HG03432 (cell line): ENCODE measurements around the gene DIS3L2.
"Not testable (repeated sequence)": the region's sequence is repeated elsewhere in the genome, so short reads cannot be mapped to it uniquely, and the experiment has no call there.

ENCODE experiments used
- ATAC-seq: cut with Tn5 transposase; IDR thresholded peaks from one replicate; pipeline ENCODE4 v1.9.1; 2021; ENCODE audit warnings: mild to moderate bottlenecking, moderate library complexity; ENCODE audit not compliant: unreplicated experiment

The DIS3L2 gene

GRCh38 chr2:231928481-231928880 lies 33.0 kb upstream of the DIS3L2 start:
- ATAC-seq = no peak

DNA sequence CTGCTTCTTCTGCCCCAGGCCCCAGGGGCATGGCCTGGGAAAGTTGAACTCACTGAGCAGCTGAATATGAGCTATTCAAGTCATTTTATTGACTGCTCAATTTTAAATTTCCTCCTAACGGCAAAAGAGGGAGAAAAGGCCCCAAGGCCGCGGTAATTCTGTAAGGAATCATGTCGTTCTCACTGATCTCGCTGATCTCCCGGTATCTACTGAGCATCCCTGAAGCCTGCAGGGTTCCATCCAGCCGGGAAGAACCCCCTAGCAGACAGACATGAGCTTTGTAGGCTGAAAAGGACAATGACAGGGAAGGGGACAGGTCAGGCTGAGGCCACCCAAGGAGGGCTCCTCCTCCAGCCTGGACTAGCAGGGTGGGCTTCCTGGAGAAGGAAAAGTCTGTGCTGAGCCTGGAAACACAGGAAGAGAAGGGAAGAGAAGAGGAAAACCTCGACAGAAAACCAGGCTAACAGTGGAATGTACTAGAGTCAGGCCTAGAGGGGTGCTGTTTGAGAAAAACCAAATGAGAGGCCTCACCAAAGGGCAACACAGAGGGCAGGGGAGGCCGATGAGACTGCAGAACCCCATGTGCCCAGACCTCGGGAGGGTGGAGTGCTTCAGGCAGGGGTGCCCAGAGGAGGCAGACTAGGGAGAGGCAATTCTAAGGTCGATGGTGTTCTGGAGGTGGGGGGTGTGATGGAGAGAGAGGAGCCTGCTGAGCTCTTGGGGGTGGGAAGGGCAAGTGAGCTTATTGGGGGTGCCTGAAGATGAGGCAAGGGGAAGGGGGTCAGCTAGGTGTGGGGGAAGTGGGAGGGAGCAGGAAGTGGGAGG lies 32.4 kb upstream of the DIS3L2 start:
- no peak for ATAC-seq

DNA sequence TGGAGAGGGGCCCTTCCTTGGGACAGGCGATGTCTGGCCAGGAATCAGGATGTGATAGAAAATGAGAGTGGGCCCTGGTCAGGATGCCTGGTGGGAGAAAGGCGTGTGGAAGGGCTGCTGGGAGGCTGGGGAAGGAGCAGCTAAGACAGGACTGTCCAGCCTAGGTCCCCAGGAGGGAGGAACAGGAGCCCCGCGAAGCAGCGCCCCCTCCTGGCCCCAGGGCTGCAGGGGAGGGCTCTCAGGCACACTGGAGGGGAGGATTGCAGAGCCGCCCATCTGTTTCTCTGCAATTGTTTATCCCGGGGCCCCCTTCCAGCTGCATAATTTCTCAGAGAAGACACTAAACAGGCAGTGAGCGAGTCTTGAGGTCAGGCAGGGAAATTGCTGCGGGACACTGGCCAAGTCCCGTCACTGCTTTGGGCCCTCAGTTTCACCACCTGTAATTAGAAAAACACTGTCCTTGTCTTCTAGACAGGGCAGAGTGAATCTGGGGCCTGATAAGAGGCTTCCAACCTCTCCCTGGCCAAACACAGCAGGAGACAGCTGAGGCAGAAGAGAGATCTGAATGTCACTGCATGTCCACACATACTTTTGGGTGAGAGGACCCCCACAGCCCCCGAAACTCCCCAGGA lies 31.4 kb upstream of the DIS3L2 start:
- no peak for ATAC-seq

DNA sequence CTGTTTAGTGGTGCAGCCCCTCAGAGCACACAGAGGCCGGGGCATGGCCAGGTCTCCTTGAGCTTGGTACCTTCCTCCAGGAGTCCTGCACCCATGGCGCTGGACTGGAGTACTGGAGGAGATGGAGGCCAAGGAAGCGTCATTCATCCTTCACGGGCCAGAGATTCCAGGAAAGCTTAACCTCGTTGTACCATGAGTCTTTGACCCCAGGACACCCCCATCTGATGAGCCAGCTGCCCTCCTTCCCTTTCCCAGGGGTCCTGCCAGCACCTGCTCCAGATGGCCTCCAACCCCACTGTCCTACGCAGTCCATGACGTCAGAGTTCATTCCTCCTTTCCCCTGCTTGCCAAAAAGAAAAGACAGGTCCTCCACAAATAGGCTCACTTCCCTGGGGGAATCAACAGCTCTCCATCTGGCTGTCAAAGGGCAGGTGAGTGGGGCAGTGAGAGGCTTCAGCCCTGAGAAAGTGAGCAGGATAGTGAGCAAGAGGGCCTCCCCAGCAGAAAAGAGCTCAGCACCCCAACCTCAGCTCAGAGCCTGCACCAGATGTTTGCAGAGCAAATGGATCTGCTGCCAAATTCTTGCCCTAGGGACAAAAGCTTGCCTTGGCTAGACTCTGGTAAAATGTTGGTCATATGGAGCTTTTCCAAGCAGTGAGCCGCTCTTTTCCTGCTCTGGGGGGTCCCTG lies 30.8 kb upstream of the DIS3L2 start:
- ATAC-seq = no peak

DNA sequence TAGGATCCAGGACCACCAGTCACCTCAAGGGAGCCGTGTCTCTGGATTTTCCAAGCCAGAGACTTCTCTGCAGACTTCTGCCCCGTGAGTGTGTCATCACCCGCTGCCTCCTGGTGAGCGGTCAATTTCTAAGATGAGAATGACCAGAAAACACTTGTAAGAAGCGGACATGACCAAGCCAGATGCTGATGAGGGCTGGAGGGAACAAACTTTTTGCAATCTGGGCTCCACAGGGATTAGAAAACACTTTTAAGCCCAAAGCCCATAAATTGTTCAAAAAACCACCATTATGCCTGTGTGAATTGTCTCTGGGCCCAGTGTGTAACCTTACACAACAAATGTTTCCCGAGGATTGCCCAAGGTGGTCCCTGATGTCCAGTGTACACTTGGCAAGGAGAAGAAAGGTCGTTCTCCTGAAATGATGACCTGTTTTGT lies 30.0 kb upstream of the DIS3L2 start:
- ATAC-seq = no peak

DNA sequence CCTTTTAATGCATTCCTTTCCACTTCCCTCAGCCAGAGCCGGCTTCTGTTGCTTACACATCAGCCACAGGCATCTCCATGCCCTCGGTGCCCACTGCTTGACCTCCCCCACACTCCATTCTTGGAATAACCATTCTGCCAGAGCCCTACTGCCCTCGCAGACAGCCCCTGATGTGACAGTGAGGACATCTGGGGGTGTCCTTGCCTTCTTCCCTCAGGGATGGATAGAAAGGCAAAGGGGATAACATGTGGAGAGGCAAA lies 28.9 kb upstream of the DIS3L2 start:
- no peak for ATAC-seq

DNA sequence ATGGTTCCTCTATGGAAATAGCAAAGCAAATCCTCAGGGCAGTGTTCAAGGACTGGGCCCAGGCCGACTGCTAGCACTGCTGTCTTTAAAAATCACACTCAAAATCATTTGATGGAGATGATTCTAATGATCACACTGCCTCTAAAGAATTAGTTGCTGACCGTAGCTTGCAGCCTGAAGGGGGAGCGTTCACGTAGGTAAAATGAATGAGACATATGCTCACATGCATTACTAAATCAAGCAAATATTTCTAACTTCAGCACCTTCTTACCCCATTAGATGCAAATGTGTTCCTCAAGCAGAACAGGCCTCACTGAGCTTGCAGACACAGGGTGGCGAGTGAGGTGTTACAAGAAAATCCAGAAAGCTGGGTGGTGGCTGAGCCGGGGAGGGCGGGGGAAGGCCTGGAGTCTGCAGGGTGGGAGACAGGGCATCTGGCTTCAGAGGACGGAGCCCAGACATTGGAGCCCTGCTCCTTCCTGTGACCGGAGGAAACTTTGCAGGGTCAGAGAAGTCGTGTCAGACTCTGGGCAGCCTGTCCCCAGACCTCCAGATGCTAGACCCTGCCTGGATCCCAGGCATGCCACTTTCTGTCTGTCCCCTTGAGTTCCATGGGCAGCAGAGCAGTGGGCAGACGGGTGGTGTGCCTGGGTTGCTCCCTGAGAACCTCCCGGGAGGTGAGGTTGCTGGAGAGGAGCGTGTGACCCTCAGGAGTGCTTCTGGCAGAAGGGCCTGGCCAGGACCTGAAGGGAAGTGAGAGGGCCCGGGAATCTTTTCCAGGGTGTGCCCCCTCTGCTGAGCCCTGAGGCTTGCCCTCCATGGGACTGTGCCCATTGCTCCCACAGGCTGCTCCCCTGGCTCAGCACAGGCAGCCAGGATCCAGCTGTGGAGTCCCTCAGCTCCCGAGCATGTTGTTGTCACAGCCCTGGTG lies 28.3 kb upstream of the DIS3L2 start:
- no peak for ATAC-seq

DNA sequence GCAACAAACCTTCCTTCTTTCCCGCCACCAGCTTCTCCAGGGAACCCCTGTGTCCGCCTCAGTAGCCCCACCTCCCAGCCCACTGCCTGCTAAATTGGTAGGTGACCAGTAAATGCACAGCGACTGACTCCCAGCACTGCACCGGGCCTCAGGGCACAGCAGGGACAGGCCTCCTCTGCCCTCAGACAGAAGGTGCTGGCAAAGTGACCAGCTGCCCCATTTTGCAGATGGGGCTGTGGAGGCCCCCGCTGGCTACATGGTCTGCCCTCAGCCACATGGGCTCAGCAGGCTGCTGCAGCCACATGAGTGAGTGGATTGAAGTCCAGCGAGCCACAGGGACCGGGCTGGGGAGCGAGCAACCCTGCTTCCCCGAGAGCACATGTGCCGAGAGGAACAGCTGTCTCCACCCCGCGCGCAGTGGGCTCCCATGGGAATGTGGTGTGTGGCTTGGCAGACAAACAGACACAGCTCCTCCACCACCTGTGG lies 27.6 kb upstream of the DIS3L2 start:
- no peak for ATAC-seq

DNA sequence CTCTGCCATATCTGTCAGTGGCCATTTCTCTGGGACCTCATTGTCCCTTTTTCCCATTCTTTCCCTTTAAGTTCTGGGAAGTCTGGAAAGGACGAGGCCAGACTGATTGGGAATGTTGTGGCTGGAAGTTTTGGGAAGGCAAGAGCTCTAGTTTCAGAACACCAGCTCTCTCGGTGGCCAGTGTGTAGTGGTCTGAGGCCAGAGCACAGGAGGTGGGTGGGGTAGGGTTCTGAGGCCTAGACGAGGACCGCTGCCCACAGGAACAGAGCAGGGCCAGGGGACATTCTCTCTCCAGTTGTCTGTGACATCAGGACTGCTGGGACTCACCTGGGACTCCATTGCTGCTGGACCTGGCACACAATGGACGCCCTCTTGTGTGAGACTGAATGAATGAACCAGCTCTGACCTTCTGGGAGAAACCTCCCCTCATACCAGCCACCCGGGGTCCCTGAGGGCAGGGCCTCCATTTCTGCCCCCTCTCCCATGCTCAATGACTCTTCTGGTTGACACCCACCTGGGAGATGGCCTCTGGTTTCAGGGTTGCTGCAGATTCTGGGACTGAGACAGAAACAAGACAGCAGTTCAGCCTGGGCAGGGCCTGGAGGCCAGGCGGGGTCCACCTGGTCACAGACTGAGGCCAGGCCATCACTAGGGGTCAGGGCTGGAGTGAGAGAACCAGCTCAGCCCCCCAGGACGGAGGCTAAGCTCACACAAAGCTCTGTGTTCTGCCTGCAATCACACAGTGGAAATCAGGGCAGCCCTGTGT lies 26.9 kb upstream of the DIS3L2 start:
- no peak for ATAC-seq

DNA sequence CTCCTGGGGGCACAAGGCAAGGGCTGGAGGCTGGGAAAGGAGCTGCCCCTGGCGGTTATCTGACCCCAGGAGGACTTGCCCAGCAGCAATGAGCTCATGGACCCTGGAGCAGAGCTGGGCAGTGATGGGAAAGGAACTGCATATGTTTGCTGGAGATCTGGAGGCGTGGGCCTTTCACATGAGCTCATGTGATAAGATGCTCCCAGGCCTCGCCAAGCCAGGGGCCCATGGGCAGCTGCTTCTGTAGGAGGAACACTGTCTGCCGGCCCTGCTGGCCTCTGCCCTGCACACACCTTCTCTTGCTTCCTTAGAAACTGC lies 26.3 kb upstream of the DIS3L2 start:
- ATAC-seq = no peak

DNA sequence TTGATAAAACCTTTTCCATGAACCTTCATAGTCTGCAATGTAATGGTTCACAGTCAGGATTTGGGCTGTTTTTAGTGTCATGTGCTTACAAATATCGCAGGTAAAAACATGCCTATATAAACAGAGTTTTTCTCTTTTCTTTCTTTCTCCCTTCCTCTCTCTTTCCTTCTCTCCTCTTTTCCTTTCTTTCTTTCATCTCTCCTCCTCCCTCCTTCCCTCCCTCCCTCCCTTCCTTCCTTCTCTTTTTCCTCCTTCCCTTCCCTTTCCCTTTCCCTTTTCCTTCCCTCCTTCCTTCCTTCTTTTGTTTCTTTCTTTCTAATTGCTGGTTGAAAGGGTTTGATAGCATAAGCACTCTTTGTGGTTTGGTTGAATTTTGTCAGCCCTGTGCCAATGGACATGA lies 25.7 kb upstream of the DIS3L2 start:
- ATAC-seq = no peak

- ATAC-seq = no peak
Observed at GRCh38 chr2:231936491-231936890, 25.0 kb upstream of the DIS3L2 start.

GRCh38 chr2:231937057-231937456 lies 24.5 kb upstream of the DIS3L2 start:
- ATAC-seq = no peak

DNA sequence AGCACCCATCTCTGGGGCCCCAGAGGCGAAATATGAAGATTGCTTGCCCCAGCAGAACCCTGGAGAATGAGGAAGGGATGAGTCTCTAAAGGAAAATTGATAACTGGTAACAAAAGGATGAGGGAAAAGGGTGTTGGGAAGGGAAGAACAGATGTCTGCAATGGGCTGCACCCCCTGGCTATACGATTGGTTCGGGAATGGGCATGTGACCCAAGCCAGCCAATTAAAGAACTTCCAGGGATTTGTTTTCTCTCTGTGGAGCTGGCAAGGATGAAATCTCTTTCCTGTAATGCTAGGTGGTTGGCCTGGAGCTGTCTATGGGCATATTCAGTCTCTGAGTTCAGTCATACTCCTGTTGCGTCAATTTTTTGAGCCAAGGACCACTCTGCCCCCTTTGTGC lies 22.5 kb upstream of the DIS3L2 start:
- no peak for ATAC-seq

- no peak for ATAC-seq
Observed at GRCh38 chr2:231940795-231941194, 20.7 kb upstream of the DIS3L2 start.

DNA sequence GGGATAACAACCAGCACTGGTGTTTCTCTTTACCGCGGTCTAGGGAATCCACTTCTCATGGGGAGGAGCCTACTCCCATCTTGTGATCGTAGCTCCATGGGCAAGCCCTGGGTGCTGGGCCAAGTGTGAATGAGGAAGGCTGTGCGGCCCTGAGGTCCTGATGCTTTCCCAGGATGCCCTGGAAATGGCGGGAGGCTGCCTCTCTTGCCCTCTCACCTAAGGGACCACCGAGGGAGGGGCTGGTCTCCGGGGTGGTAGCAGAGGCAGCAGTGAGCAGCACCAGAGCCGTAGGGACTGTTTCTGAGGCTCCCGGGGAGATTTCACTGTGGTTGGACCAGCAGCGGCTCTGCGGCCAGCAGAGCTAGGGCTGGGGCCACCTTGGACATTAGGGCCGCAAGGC lies 19.8 kb upstream of the DIS3L2 start:
- no peak for ATAC-seq

DNA sequence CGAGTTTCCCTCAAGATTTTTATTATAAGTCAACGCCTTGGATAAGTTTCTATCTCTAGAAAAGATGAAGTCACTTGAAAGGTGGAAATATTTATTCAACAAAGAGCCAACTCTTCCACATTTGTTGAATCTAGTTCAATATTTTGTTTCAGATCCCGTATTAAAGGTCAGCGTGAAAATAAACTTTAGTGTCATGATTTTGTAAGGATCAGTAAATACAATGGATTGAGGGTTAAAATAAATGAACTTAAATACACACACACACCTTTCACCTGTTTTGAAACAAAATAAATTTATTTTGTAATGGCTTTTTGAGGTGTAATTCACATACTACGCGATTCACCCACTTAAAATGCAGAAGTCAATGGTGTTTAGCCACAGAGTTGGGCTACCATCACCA lies 19.3 kb upstream of the DIS3L2 start:
- no peak for ATAC-seq

GRCh38 chr2:231946241-231946814 lies 15.2 kb upstream of the DIS3L2 start:
- no peak for ATAC-seq

DNA sequence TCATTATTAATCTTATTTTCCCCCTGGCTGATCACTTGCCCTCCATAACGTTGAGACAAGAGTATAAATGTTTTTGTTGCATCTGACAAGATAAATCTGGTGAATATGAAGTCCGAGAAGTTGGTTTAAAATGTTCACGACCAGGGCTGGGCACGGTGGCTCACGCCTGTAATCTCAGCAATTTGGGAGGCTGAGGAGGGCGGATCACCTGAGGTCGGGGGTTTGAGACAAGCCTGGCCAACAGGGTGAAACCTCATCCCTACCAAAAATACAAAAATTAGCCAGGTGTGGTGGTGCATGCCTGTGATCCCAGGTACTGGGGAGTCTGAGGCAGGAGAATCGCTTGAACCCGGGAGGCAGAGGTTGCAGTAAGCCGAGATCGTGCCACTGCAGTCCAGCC lies 14.4 kb upstream of the DIS3L2 start:
- not testable (repeated sequence) for ATAC-seq

GRCh38 chr2:231947694-231948093 lies 13.8 kb upstream of the DIS3L2 start:
- no peak for ATAC-seq
